HG03432 (cell line): ENCODE results near the gene DNAH6.
A peak's percentile ranks its signal among the peaks of the same experiment; 100 is the strongest.

ENCODE experiments used
- ATAC-seq: cut with Tn5 transposase; IDR thresholded peaks from one replicate; pipeline ENCODE4 v1.9.1; 2021; ENCODE audit warnings: mild to moderate bottlenecking, moderate library complexity; ENCODE audit not compliant: unreplicated experiment

DNAH6 gene

DNA sequence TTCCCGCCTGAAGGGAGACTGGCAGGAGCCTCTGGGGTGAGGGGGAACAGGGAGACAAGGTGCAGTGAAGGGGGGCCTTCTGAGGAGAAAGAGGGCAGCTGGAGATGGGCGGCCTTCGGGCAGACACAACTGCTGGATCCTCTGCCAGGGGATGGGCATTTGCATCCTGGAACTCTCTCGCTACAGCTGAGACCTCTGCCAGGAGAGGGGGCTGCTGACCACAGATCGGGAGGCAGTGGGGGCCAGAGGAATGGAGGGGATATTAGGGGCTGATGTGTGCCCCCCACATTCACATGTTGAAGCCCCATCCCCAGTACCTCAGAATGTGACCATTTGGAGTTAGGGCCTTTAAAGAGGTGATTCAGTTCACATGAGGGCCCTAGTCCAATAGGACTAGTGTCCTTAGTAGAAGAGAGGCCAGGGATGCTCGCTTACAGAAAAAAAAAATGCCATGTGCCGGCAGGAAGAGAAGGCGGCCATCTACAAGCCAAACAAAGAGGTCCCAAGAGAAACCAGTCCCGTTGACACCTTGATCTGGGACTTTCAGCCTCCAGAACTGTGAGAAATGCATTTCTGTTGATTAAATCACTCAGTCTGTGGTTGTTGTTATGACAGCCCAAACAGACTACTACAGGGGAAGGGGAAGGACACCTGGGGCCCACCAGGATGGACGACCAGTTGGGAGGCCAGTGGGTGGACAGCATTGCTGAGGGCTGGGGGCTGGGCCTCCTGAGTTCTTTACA lies 314.6 kb downstream of the DNAH6 start:
- ATAC-seq, result no peak

DNA sequence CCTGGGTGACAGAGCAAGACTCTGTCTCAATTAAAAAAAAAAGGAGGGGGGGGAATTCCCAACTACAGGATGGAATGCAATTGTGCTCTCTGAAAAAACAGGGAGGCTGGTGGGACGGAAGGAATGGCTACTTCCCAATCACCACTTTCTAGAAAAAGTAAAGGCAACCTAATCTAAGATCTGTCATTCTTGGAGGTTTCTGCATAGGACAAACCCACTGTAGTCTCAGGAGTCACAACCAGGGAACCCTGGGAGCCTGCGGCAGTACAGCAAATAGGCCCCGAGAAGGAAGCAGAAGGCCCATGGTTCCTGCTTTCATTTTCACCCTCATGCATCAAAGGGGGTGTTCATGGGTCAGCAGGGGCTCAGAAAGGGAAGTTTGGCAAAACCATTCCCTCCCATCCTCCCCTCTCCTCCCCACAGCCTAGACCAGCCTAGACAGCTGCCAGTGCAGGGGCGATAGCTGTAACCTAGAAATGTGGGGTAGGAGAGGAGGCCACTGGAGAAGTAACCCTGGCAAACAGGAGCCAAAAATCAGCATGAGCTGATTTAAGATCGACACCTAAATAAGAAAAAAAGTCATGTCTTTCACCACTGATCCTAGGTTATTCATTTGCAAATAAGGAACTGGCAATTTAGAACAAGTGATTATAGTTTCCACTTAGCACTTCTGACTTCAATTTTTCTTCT lies 316.6 kb downstream of the DNAH6 start:
- ATAC-seq, result peak; percentile 86

- no peak for ATAC-seq
Measured at GRCh38 chr2:84833481-84834150, 317.3 kb downstream of the DNAH6 start.

DNA sequence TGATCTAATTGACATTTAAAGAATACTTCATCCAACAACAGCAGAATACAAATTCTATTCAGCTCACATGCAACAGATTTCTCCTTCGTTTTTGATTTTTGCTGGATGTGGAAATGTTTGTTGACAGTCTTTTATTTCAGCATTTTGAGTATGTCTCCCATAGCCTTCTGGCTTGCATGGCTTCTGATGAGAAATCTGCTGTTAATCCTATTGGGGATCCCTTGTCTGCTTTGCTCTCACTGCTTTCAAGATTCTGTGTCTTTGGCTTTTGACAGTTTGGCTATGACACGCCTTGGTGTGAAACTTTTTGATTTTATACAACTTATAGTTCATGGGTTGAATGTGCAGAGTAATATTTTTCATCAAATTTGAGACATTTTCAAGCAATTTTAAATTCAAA lies 319.9 kb downstream of the DNAH6 start:
- no peak for ATAC-seq

GRCh38 chr2:84838434-84839145 lies 322.3 kb downstream of the DNAH6 start:
- no peak for ATAC-seq

DNA sequence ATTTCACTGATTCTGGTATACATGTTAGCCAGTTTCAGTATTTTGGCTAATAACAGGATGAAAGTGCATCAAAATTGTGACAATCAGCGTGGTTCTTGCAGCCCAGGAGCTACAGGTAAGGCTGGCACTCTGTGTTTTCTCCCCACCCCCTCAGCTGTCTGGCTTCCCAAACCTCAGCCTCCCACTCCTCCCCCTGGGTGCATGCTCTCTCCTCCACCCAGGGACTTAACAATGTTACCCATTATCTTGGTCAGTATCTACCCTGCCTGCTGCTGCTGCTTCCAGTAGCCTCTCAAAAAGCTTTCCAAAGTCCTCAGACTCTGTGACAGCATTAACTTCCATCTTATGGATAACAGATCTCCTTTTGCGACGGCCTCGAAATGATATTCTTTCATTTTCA lies 323.6 kb downstream of the DNAH6 start:
- no peak for ATAC-seq

GRCh38 chr2:84840306-84840705 lies 324.0 kb downstream of the DNAH6 start:
- no peak for ATAC-seq

GRCh38 chr2:84841577-84841976 lies 325.3 kb downstream of the DNAH6 start:
- no peak for ATAC-seq

- no peak for ATAC-seq
Measured at GRCh38 chr2:84844141-84844540, 327.8 kb downstream of the DNAH6 start.

GRCh38 chr2:84846041-84846663 lies 329.9 kb downstream of the DNAH6 start:
- ATAC-seq, result peak; percentile 47

DNA sequence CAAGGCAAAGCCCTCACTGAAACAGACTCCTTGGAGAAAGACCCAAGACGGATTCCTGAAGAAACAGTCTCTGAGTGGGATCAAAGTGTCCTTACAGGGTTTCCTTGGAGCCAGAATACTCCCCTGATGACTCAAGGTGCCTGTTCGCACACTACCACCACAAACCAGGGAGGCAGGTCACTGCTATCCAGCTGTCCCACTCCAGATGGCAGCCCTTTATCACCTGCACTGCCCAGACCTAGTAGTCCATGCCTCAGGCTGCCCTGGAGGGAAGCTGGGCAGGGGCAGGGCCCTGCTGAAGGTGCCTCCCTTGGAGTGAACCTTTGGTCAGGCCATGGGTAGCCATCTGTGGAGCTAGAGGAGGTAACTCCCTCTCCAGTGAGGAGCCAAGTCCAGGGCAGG lies 330.4 kb downstream of the DNAH6 start:
- no peak for ATAC-seq

DNA sequence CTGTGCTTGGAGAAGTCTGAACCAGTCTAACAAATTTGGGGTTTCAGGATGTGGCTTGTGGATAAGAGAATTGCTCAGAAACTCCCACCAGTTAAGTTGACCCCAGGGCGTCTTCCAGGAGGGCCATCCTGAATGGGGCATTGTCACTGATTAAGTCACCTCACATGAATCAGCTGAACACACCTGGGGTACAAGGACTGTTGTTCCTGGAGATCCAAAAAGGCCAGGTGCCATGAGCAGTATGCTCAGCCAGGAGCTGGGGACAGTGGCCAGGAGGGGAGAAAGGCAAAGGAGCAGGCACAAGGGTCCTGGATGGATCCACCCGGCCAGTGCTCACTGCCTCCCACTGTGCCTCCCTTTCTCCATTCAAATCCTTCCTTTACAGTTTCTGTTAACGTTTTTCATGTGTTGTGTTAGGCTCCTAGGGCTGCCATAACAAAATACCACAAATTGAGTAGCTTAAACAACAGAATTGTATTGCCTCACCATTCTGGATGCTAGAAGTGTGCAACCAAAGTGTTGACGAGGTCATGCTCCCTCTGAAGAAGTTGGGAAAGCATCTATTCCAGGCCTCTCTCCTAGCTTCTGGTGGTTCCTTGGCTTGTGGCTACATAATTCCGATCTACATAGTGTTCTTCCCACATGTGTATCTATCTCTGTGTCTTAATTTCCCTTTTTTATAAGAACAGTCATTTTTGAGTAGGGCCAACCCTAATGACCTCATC lies 331.2 kb downstream of the DNAH6 start:
- no peak for ATAC-seq

GRCh38 chr2:84849271-84849952 lies 333.1 kb downstream of the DNAH6 start:
- ATAC-seq, result no peak

DNA sequence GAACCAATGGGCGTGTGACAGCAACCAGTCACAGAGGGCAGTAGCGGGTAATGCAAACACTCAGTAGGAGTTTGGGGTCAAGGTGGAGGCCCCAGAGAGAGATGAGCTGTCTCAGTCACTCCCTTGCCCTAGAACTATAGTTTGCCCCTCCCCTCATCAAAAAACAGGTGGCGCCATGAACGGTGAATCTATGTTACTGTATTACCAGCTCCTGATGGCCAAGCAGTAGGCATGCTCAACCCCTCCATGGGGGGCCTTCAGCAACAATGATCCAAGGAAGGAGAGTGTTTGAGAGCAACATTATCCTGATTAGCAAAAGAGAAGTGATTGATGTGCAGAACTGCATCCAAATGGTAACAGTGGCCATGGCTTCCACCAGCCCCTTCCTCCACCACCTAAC lies 334.2 kb downstream of the DNAH6 start:
- ATAC-seq, result no peak

GRCh38 chr2:84851876-84852275 lies 335.6 kb downstream of the DNAH6 start:
- ATAC-seq, result no peak

GRCh38 chr2:84854850-84855249 lies 338.6 kb downstream of the DNAH6 start:
- no peak for ATAC-seq

- ATAC-seq, result no peak
Measured at GRCh38 chr2:84855731-84856130, 339.4 kb downstream of the DNAH6 start.

DNA sequence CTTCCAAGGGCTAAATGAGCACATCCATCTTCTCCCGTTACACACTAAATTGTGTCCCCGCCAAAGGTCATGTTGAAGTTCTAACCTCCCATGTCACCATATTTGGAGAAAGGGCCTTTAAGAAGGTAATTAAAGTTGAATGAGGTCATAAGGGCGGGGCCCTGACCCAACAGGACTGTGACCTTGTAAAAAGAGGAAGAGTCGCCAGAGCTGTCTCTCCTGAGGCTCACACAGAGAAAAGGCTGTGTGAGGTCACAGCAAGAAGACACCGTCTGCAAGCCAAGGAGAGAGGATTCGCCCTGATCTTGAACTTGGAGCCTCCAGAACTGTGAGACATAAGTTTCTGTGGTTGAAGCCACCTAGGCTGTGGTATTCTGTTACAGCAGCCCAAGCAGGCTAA lies 340.5 kb downstream of the DNAH6 start:
- no peak for ATAC-seq

- ATAC-seq, result no peak
Measured at GRCh38 chr2:84857566-84857965, 341.3 kb downstream of the DNAH6 start.

- ATAC-seq, result no peak
Measured at GRCh38 chr2:84858123-84858522, 341.8 kb downstream of the DNAH6 start.
